ENCODE results near the gene TOMM34. TPM values are rescaled to one million over a fixed set of nuclear protein-coding genes. Genes with fewer than 3 reads are reported as not detected.

The TOMM34 gene
- total RNA-seq, 1 donor from 2014 or later, result 11.4 TPM

- peak; percentile 10 for ATAC-seq
Measured at GRCh38 chr20:44962483-44962882, 2.3 kb upstream of the TOMM34 start.

- ATAC-seq, result no peak
Measured at GRCh38 chr20:44961870-44962267, 1.7 kb upstream of the TOMM34 start.

GRCh38 chr20:44961011-44961869, 1.0 kb upstream of the TOMM34 start:
- no peak for ATAC-seq

GRCh38 chr20:44959638-44960102, 527 bp downstream of the TOMM34 start:
- ATAC-seq, result peak; percentile 2

GRCh38 chr20:44959082-44959637, 1.0 kb downstream of the TOMM34 start:
- ATAC-seq, result no peak

GRCh38 chr20:44958276-44958675, 1.9 kb downstream of the TOMM34 start:
- no peak for ATAC-seq

- ATAC-seq, result no peak
Measured at GRCh38 chr20:44956410-44956809, 3.8 kb downstream of the TOMM34 start.

- no peak for ATAC-seq
Measured at GRCh38 chr20:44955270-44955669, 4.9 kb downstream of the TOMM34 start.

GRCh38 chr20:44954211-44954610, 6.0 kb downstream of the TOMM34 start:
- ATAC-seq, result no peak

GRCh38 chr20:44952731-44953130, 7.5 kb downstream of the TOMM34 start:
- ATAC-seq, result no peak

- no peak for ATAC-seq
Measured at GRCh38 chr20:44950368-44950767, 9.8 kb downstream of the TOMM34 start.

GRCh38 chr20:44948513-44948912, 11.7 kb downstream of the TOMM34 start:
- no peak for ATAC-seq

GRCh38 chr20:44948107-44948506, 12.1 kb downstream of the TOMM34 start:
- ATAC-seq, result peak; percentile 13

GRCh38 chr20:44946271-44946852, 13.8 kb downstream of the TOMM34 start:
- ATAC-seq, result peak; percentile 16

GRCh38 chr20:44945261-44945660, 14.9 kb downstream of the TOMM34 start:
- ATAC-seq, result no peak

- no peak for ATAC-seq
Measured at GRCh38 chr20:44943828-44944227, 16.4 kb downstream of the TOMM34 start.

- ATAC-seq, result no peak
Measured at GRCh38 chr20:44942264-44942973, 17.8 kb downstream of the TOMM34 start.

GRCh38 chr20:44941120-44941691, 19.0 kb downstream of the TOMM34 start:
- ATAC-seq, result no peak

GRCh38 chr20:44938637-44939036, 21.6 kb downstream of the TOMM34 start:
- ATAC-seq, result peak; percentile 19

- no peak for ATAC-seq
Measured at GRCh38 chr20:44936510-44936909, 23.7 kb downstream of the TOMM34 start.

GRCh38 chr20:44932916-44933315, 27.3 kb downstream of the TOMM34 start:
- ATAC-seq, result no peak

GRCh38 chr20:44931911-44932310, 28.3 kb downstream of the TOMM34 start:
- no peak for ATAC-seq

All from esophagus mucosa (tissue), 1 donor.